Ammon's horn (tissue), 1 donor: ENCODE results near the gene GGA2.
"Not testable (repeated sequence)": the region's sequence is repeated elsewhere in the genome, so short reads cannot be mapped to it uniquely, and the experiment has no call there.

Experiments used
- DNase-seq: peaks from one replicate; pipeline ENCODE4 v3.0.0-alpha.2; 2016; ENCODE audit warnings: low spot score

The GGA2 gene

GRCh38 chr16:23524886-23525285 lies 14.6 kb upstream of the GGA2 start:
- DNase-seq, result no peak

GRCh38 chr16:23523876-23524385 lies 13.6 kb upstream of the GGA2 start:
- DNase-seq, result no peak

DNA sequence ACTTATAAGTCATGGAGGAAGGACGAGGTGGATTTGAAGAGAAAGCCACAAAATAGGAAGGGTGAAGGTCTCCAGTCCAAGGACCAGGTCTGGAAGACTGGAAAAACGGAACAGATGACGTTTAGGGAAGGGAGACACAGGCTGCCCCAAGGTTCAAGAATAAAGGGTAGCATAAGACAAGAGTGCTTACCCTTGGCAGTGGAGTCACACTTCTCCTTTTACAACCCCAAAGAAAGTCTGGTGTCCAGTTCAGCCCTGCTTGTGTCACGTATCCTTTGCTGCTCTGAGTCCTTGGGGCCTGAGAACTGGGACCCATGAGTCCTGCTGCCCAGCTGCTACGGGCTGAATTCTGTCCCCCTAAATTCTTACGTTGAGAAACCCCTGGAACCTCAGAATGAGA lies 13.0 kb upstream of the GGA2 start:
- DNase-seq, result peak; percentile 54

DNA sequence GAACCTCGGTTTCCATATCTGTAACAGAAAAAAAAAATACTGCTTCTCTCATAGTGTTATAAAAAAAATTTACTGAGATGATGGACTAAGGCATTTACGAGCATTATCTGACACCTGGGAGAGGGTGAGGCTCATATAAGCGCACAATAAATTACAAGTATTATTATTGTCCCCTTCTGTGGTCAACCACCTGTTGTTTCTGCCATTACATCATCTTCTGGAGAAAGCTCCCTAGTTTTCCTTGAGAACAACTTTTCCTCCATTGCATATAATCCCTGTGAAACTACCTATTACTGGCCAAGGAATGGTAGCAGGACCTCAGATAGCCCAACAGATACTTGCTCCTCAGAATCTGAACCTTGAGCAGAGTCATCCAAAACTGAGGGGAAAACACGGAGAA lies 11.7 kb upstream of the GGA2 start:
- DNase-seq, result no peak

DNA sequence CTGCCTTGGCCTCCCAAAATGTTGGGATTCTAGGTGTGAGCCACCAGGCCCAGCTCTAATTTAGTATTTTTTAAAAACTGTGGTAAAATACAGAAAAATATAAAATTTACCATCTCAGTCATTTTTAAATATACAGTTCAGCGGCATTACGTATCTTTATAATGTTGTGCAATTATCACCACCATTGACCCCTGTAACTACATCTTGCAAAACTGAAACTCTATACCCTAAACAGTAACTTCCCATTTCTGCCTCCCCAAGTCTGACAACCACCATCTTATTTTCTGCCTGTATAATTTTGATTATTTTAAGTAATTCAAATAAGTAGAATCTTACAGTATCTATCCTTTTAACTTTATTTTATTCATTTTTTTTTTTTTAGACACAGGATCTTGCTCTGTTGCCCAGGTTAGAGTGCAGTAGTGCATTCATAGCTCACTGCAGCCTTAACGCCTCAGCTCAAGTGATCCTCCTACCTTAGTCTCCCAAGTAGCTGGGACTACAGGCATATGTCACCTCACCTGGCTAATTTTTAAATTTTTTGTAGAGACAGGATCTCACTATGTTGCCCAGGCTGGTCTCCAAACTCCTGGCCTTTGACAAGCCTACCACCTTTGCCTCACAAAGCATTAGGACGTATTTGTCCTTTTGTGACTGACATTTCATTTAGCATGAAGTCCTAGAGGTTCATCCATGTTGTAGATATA lies 10.9 kb upstream of the GGA2 start:
- DNase-seq, result no peak

GRCh38 chr16:23520500-23520899 lies 10.2 kb upstream of the GGA2 start:
- no peak for DNase-seq

DNA sequence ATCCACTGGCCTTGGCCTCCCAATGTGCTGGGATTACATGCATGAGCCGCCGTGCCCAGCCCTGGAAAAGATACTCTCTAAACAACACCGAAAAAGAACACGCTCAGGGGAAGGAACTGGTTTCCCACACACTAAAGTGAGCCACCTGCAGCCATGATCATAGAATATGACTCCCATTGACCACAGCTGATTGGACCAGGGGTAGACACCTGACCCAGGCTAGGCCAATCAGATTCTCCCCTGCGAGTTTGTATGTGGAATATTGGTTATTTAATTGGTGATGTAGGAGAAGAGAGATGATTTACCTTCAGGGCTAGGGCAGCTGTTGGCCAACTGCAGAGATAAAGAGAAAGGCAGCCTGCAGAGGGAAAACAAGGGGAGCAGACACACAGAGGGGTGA lies 9.0 kb upstream of the GGA2 start:
- no peak for DNase-seq

GRCh38 chr16:23518435-23518891 lies 8.2 kb upstream of the GGA2 start:
- DNase-seq, result peak; percentile 20

DNA sequence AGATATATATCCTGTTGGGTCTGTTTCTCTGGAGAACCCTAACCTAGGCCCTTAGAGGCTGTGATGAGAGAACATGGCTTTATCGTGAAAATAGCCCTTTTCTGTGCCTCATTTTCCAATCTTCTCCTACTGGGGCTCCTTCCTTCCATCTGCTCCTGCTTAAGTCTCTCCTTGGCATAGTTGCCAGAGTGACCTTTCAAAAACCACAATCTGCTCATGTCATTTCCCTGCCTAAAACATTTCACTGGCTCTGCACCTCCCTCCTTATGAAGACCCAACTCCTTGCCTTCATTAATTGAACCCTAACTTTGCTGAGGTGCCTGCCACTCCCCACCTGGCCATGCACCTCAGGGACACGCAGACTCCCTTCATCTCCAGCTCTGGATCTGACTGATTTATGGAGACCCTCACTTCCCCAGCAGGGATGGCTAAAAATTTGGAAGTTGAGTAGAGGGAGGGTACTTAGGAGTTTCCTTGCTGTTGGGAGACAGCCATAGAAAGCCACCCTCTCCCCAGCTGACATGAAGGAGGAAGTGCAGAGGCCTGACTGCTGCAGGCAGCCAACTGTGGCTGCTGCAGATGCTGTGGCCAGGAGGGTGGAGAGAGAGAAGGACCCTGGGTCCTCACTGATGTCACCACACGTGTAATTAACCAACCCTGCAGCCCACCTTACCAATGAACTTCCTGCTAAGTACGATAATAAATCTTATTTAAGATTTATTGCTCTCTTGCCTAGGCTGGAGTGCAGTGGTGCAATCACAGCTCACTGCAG lies 6.3 kb upstream of the GGA2 start:
- peak; percentile 54 for DNase-seq

- no peak for DNase-seq
Measured at GRCh38 chr16:23515881-23516280, 5.6 kb upstream of the GGA2 start.

DNA sequence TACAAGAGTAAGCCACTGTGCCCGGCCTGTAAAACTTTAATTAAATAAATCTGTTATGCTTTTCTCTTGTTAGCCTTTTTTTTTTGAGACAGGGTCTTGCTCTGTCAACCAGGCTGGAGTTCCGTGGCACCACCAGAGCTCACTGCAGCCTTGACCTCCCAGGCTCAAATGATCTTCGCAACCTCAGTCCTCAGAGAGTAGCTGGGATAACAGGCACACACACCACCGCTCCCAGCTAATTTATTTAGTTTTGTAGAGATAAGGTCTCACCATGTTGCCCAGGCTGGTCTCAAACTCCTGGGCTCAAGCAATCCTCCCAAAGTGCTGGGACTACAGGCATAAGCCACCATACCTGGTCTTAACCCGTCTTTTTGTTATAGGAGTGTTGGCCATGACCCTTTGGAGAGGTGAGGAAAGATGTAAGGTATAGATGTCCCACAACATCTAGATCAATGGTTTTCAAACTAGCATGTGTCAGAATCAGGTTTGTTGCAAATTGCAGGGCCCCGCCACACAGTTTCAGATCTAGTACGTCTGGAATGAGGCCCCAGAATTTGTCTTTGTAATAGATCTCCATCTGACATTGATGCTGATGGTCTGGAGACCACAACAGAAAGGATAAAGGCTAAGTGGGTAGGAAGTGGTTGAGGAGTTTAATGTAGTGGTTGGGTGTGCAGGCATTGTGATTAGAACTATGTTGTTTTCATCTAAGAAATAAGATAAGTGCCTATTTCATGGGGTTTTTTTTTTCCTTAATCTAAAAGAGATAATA lies 4.3 kb upstream of the GGA2 start:
- DNase-seq, result no peak

- DNase-seq, result no peak
Measured at GRCh38 chr16:23512168-23512695, 1.9 kb upstream of the GGA2 start.

- no peak for DNase-seq
Measured at GRCh38 chr16:23511731-23512130, 1.4 kb upstream of the GGA2 start.

DNA sequence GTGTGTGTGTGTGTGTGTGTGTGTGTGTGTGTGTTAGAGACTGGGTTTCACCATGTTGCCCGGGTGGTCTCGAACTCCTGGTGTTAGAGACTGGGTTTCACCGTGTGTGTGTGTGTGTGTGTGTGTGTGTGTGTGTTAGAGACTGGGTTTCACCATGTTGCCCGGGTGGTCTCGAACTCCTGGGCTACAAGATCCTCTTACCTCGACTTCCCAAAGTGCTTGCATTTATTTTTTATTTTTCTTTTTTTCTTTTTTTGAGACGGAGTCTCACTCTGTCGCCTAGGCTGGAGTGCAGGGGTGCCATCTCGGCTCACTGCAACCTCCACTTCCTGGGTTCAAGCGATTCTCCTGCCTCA lies 599 bp upstream of the GGA2 start:
- DNase-seq, result not testable (repeated sequence)

DNA sequence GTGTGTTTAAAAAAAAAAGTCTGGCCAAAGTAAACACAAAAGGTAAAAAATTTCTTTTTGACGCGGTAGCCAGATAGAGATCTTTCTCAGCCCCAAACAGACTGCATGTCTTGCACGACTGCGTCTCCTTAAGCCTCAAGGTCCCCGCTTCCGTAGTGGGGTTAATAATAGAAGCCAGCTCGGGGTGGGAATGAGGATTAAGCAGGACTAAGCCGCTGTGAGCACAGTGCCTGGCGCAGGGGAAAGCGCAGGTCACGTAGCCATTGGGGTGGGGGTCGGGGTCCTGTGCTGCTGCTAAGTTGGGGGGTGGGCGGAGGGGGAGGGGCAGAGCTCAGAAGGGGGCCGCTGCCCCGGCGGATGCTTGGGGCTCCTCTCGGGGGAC lies 521 bp downstream of the GGA2 start:
- DNase-seq, result no peak

DNA sequence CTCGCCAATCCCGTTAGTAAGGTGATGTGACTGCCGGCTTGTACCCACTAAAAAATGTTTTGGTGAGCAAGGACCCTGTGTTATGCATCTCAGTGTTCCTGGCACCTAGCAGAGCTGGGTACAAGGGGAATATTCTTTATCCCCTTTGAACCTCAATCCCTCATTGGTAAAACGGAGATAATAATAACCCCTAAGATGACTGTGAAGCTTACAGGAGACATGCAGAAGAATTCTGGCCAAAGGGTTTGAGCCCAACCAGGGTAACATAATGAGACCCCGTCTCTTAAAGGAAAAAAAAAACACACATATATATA lies 896 bp downstream of the GGA2 start:
- DNase-seq, result no peak

DNA sequence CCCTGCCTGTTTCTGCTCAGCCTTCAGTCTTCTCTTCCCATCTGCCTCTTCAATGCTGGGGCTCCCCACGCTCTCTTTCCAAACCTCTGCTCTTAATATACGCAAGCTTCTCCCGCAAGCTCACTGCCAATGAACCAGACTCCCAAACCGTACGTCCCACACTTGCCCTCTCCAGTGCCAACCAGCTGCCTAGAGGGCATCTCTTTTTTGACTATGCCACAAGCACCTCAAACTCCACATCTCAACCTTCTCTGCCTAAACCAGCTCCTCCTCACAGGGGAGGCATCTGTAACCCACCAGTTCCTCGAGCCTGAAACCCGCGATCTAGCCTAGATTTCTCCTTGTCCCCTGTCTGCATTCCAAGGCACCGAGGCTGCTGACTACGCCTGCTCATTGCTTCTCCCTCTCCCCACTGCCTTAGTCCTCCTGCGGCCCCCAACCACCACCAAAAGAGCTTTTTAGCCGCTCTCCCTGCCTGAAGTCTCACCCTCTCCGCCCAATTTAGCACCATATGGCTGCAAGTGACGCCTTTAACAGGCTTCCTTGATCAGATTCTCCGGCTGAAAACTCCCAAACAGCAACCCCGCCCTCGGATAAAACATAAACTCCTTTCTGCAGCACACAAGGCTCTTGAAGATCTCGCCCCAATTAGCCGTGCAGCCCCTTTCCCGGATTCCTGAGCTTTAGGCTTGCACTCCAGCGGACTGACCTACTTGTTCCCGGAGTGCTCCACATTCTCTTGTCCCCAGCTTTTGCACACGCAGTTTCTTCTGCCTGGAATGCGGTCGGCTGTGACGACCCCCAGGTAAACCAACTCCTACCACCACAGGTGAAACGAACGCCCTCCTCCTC lies 1.5 kb downstream of the GGA2 start:
- no peak for DNase-seq

GRCh38 chr16:23506606-23506994 lies 3.7 kb downstream of the GGA2 start:
- no peak for DNase-seq

GRCh38 chr16:23505671-23506605 lies 4.4 kb downstream of the GGA2 start:
- no peak for DNase-seq

DNA sequence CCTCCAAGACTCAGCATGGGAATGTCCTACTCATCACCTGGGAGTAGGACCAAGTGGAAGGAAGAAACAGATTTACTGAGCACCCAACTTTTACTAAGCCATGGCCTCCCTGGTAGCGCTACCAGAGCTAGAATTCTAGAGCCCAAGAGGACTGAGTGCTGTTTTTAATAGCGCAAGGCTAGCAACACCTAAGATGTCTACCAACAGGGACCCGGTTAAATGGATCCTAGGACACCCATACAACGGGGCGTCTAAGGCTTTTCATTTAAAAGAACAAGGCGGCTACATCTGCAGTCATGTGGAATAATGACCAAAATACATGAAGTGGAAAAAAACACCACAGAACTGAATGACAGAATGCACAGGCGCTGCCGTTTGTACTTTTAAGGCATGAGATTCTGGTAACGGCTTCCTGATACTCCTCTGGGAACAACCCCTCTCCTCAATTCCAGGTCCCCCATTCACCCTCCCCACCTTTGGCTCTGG lies 5.1 kb downstream of the GGA2 start:
- DNase-seq, result no peak
